Activated CD8-positive, alpha-beta memory T cell treated with anti-CD3 and anti-CD28 coated beads for 1 hour (primary cell): Measurements from ENCODE around the gene GBGT1.
"Not testable (repeated sequence)": the region's sequence is repeated elsewhere in the genome, so short reads cannot be mapped to it uniquely, and the experiment has no call there.

ENCODE experiments used
- DNase-seq, 2 donors: peaks; one replicate each; pipeline ENCODE4 v3.0.0-alpha.2; 2020; ENCODE audit warnings: low read depth in 1 of 2; ENCODE audit errors: extremely low read depth in 1 of 2

The GBGT1 gene

DNA sequence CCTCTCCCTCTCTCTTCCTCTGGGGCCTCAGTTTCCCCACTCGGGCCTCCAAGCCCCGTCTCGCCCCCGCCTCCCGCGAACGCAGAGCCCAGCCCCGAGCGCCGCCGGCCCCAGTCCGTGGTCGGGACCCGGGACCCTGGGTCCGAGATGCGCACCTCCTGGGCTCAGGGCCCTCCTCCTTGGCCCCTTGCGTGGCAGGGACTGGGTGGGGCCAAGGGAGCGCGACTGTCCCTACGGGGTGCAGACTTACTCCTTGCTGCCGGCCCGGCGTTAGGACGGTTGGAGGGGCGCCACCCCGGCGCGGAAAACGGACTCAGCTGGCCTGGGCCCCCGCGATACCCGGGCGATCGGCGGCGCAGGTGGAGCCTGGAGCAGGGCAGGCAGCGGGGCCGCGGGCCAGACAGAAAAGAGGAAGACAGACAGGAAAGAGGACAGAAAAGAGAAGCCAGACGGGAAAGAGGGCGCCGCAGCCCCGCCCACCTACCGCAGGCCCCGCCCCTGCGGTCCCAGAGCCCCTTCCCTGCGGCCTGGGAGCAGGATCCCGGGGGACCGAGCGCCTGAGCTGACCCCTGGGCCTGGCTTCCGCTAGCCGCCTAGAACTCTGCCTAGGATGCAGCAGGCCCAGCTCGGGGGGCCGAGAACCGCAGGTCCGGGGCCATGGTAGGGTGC lies at the start of gene GBGT1:
GBGT1 (minus strand) TSS at position 411 of the 669 bp plus-strand sequence. CDS start 1,502 bp downstream, outside the sequence.
- no peak for DNase-seq

DNA sequence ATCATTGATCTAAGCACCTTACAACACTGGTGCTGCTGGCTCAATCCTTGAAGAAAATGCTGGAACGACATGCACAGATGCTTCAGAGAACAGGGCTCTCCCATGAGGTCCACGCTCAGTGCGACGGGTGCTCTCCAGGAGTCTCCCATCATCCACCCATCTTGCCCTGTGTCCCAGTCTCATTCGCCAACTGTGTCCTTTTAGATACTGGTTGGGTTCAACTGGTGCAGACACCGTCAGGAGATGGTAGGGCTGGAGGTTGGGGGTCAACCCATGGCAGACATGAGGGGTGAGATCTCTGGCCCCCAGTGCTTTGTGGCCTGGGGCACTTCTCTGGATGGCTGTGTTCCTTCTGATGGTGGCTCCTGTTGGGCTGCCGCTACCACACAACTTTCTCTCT lies 46.9 kb upstream of the GBGT1 start:
- no peak for DNase-seq

GRCh38 chr9:133210202-133210532 lies 46.5 kb upstream of the GBGT1 start:
- no peak for DNase-seq

DNA sequence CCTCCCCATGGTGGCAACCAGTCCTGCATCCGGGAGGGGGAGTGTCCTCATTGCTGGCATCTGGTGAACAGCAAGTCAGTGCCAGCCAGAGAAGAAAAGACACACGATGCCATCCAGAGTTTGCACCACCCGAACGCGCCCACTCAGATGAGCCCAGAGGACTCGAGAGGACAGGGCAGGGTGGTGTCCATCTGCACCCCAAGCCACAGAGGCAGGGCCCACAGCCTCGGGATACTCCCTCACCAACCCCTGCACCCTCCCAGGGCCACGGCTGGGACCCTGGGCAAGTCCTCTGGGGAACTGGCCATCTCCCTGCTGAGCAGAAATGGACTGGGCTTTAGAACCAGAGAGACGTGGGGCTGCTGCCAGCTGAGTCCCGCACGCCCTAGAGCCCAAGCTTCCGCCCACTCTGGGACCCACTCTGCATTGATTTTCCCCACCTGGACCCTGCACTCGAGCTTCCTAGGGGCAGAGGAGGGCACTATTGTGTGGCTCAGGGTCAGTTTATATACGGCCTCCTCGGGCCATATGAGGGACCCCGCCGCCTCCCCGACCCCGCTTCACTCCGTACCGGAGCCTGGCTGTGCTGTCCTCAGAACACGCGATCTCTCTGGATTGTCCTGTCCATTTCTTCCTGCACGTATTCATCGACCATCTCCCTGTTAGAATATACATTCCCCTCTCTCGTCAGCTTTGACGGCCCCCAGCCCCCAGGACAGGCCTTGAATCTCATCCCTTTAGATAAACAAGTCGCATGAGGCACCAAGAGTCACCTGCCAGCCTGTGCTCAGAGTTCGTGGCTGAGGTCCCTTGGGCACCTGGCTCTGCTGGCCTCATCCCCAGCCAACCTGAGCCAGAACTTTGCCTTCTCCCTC lies 45.9 kb upstream of the GBGT1 start:
- not testable (repeated sequence) for DNase-seq

GRCh38 chr9:133208880-133209300 lies 45.2 kb upstream of the GBGT1 start, which contains the start of gene OBP2B:
Gene OBP2B, minus strand, starts transcription at chr9:133209250. Its CDS starts 51 bp downstream, at chr9:133209199.
- DNase-seq, result not testable (repeated sequence)

GRCh38 chr9:133208171-133208879 lies 44.6 kb upstream of the GBGT1 start:
- DNase-seq, result not testable (repeated sequence)

DNA sequence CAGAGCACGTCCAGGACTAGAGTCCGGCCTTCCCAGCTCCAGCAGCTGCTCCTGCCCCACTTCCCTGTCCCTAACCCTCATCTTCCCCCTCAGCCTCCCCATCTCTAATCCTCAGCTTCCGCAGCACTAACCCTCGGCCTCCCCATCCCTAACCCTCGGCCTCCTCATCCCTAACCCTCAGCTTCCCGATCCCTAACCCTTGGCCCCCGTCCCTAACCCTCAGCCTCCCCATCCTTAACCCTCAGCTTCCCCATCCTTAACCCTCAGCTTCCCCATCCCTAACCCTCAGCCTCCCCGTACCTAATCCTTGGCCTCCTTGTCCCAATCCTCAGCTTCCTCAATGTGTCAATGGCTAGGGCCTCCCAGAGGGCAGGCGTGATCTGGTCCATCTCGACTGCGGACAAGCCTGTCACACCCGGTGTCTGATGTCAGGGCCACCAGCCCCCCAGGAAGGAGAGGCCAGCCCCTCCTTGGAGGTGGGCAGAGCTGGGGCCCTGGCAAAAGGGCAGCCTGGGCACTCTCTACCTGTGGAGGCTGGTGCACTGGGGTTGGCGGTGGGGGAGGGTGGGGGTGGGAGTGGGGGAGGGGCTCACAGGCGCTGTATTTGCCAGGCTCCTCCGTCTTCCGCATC lies 43.9 kb upstream of the GBGT1 start:
- DNase-seq, result no peak

GRCh38 chr9:133207021-133207531 lies 43.4 kb upstream of the GBGT1 start:
- DNase-seq, result no peak

GRCh38 chr9:133205996-133206931 lies 42.5 kb upstream of the GBGT1 start:
- no peak for DNase-seq

GRCh38 chr9:133205481-133205887 lies 41.8 kb upstream of the GBGT1 start:
- not testable (repeated sequence) for DNase-seq

DNA sequence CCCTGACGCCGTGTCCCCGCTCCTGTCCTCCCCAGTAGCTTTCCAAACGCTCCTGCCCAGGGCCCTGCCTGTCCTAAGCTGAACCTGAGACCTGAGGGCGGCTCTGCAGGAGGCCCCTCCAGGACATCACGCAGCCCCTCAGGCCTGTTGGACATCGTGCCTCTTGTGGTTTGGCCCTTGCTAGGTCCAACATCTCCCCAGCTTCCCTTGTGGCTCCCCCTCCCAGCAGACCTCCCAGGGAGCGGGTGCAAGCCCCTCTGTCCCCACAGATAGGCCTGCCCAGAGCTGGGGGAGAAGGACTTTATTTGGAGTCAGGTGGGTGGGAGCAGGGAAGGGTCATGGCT lies 41.3 kb upstream of the GBGT1 start:
- no peak for DNase-seq

DNA sequence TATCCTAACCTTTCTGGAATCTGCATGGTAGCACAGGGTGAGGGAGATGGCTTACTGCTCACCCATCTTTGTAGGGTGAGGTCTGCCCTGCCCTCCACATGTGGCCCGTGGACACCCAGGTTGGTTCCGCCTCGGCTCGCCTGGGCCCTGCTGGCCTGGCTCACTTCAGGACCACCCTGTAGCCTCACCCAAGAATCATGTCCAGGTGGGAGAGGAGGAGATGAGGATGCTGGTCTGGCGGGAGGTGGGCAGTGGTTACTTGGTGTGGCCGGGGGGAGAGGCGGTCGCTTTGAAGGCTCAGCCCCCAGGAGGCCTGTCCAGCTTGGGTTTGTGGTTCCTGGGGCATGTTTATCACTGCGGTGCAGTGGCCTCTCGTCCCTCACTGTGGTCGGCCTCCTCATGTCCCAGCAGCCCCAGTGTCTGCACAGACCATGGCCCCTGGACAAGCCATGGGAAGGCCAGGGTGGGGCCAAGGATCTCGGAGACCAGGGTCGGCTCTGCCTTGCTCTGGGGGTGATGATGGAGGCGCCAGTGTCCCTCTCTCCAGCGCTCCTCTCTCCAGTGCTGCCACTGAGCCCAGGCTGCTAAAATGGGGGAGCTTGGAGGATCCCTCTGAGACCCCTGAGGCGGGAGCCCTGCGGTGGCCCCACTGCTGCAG lies 40.8 kb upstream of the GBGT1 start:
- DNase-seq, result no peak

DNA sequence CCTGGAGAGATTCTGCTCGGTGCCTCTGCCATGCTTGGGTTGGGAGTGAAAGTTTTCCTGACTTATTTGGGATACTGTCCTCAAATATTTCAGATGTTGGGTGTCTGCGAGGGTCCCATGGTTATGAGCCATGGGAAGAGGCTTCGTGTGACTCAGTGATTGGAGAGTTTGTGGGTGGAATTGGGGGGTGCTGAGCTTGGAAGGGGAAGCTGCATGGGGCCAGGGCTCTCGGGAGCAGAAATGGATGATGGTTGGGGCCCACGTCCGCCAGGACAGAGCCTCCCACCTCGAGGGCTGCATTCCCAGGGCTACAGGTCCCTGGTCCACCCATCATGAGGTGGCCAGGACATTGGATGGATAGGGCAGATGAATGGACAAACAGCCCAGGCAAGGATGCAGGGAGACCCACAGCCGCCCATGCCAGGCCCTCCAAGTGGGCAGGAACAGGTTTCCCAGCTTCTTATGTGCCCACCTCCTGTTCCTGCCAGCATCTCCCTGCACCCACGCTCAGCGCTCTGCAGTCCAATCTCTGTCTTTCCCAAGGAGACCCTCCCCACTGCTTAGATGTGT lies 39.9 kb upstream of the GBGT1 start:
- no peak for DNase-seq

DNA sequence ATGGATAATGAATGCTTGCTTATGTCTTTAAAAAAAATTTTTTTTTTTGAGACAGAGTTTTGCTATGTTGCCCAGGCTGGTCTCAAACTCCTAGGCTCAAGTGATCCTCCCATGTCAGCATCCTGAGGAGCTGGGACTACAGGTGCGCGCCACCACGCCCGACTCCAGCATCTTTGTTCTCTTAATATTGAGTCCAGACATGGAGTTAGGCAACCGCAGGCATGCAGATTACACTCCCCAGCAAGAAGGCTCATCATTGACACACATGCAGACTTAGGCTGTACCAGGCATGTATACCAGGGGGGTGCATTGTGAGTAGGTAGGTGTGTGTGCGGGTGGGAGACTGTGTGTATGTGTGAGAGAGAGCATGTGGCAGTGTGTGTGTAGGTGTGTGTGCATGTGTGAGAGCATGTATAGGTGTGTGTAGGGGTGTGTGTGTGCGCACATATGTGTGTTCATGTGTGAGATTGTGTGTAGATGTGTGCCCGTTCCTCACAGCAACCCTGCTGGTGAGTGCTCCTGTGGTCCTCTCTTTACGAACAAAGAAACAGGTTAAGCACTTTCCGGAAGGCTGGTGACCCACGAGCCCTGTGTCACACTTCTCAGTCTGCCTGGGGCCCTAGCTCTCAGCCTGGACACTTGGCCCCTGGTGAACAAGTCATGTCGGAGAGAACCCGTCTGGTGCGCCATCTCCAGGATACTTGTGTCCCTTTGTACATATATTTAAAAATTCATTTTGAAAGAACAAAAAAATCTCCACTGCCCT lies 39.2 kb upstream of the GBGT1 start:
- no peak for DNase-seq

DNA sequence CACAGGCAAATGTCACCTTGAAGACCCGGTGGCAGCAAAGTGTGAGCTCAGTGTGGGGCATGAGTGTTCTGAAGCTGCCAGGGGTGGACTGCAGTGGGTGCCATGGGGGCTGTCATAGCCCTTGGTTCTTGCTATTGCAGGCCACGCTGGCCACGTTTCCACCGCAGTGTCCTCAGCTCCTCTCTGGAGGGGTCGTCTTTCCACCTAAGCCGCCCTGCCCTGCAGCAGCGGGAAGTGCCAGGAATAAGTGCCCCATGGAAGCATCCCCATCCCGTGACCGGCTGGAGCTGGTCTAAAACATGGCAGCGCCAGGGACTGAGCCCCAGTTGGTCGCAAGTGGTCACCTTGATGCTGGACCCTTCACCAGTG lies 38.4 kb upstream of the GBGT1 start:
- DNase-seq, result no peak

- no peak for DNase-seq
Observed at GRCh38 chr9:133201424-133202144, 37.9 kb upstream of the GBGT1 start.

- no peak for DNase-seq
Observed at GRCh38 chr9:133200631-133201030, 36.9 kb upstream of the GBGT1 start.
